Neural progenitor cell (in vitro differentiated cells): ENCODE results near the gene TMEM178B.

ENCODE experiments used
- EZH2phosphoT487 ChIP-seq: fragments of 200-600 bp; sonication (generic); IDR thresholded peaks from 2 replicates; pipeline ENCODE4 v1.6.1; 2017; ENCODE audit warnings: antibody characterized with exemption
- TF ChIP-seq, protein P1 (sequence below): fragments of 200-600 bp; sonication (generic); IDR thresholded peaks from 2 replicates; pipeline ENCODE4 v1.5.1; 2017; ENCODE audit warnings: antibody characterized with exemption, mild to moderate bottlenecking

DNA sequence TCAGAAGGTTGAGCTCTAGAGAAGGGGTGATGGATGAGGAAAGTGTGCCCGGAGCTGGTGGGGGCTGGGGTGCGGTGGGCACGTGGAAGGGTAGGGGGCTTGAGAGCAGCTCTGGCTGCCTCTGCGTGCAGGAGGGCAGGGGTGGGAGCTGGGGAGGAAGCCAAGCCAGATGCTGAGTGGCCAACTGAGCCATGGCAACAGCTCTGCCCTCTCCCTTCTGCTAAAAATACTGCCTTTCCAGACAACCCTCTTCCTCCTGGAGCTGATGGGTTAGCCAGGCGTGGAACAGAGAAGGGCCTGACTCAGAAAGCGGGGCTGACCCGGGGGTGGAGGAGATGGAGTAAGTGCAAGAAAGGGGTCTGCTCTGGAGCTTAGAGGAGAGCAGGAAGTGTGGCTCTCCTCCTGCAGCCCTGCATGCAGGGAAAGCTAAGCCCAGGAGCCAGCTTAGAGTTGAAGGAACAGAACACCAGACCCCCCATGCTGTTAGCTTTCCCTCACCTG lies 362.8 kb downstream of the TMEM178B start:
- no peak for TF ChIP-seq EZH2phosphoT487
- TF ChIP-seq, protein P1, sequence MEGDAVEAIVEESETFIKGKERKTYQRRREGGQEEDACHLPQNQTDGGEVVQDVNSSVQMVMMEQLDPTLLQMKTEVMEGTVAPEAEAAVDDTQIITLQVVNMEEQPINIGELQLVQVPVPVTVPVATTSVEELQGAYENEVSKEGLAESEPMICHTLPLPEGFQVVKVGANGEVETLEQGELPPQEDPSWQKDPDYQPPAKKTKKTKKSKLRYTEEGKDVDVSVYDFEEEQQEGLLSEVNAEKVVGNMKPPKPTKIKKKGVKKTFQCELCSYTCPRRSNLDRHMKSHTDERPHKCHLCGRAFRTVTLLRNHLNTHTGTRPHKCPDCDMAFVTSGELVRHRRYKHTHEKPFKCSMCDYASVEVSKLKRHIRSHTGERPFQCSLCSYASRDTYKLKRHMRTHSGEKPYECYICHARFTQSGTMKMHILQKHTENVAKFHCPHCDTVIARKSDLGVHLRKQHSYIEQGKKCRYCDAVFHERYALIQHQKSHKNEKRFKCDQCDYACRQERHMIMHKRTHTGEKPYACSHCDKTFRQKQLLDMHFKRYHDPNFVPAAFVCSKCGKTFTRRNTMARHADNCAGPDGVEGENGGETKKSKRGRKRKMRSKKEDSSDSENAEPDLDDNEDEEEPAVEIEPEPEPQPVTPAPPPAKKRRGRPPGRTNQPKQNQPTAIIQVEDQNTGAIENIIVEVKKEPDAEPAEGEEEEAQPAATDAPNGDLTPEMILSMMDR: no peak
